ENCODE measurements around the gene SNX11. TPM values are rescaled to one million over a fixed set of nuclear protein-coding genes. Genes with fewer than 3 reads are reported as not detected.

SNX11 gene
- total and polyA plus RNA-seq, 9 of the 15 experiments (the other 6 are each of a cell fraction or from before 2014, with no cell fraction given) = 12.4 to 24.0 (median 16.8) TPM

GRCh38 chr17:48074322-48075081 is 33.1 kb upstream of the SNX11 start (continued):
- 0 out of 4 replicates have a peak, but pooled peaks of 1 of the 2 experiments have one; percentile 32 for TF ChIP-seq MNT (conservative IDR thresholded peaks at IDR 0.05)
- TF ChIP-seq KHSRP (IDR thresholded peaks at IDR 0.05) = no peak
- no peak for TF ChIP-seq CREBBP (IDR thresholded peaks at IDR 0.05; ENCODE audit: low read depth, low read length)
- 0 out of 2 replicates have a peak, but pooled peaks have one; percentile 17 for TF ChIP-seq KLF16 (IDR thresholded peaks at IDR 0.05)
- TF ChIP-seq NFIC (IDR thresholded peaks at IDR 0.05) = peak; percentile 39
- 0 out of 2 replicates have a peak, but pooled peaks have one; percentile 36 for TF ChIP-seq POLR2H (tag; IDR thresholded peaks at IDR 0.05; ENCODE audit: low read depth)
- TF ChIP-seq HMGXB4 (CRISPR knock-in tag; IDR thresholded peaks at IDR 0.05) = no peak
- no peak for TF ChIP-seq CLOCK (CRISPR knock-in tag; IDR thresholded peaks at IDR 0.05; ENCODE audit: borderline replicate concordance)
- no peak for TF ChIP-seq NR2F6 (CRISPR knock-in tag; IDR thresholded peaks at IDR 0.05)
- peak; percentile 67; the same call in 1 of the 2 replicates for TF ChIP-seq ARID3A (IDR thresholded peaks at IDR 0.05; ENCODE audit: borderline replicate concordance, low read depth, low read length)
- 0 out of 2 replicates have a peak, but pooled peaks have one; percentile 49 for TF ChIP-seq ARID2 (IDR thresholded peaks at IDR 0.05)
- TF ChIP-seq SIX5 (IDR thresholded peaks at IDR 0.05; ENCODE audit: borderline replicate concordance in 1 of 2, insufficient read depth in 1 of 2, low read depth in 1 of 2, low read length in 2 of 2) = no peak
- peak; percentile 75 to 95 (median 80) for TF ChIP-seq CTCF (IDR thresholded peaks at IDR 0.05 in 2 of 3, conservative IDR thresholded peaks at IDR 0.05 in 1 of 3; ENCODE audit: insufficient read depth in 2 of 3, low read depth in 1 of 3, low read length in 3 of 3)

All from K562 (cell line).